ENCODE data around the gene GALNT17.

The GALNT17 gene

GRCh38 chr7:71342202-71342601, 210.3 kb downstream of the GALNT17 start:
- no peak for DNase-seq (ENCODE audit: low read depth)

- DNase-seq (ENCODE audit: low read depth), result no peak
These were observed 211.1 kb downstream of the GALNT17 start for GRCh38 chr7:71343039-71343438.

GRCh38 chr7:71343892-71344291, 211.9 kb downstream of the GALNT17 start:
- no peak for DNase-seq (ENCODE audit: low read depth)

GRCh38 chr7:71345117-71345884, 213.4 kb downstream of the GALNT17 start:
- DNase-seq (ENCODE audit: low read depth), result no peak

GRCh38 chr7:71348821-71349681, 217.1 kb downstream of the GALNT17 start:
- no peak for DNase-seq (ENCODE audit: low read depth)

- DNase-seq (ENCODE audit: low read depth), result no peak
These were observed 217.9 kb downstream of the GALNT17 start for GRCh38 chr7:71349682-71350481.

- DNase-seq (ENCODE audit: low read depth), result no peak
These were observed 218.7 kb downstream of the GALNT17 start for GRCh38 chr7:71350680-71351079.

GRCh38 chr7:71354716-71355115, 222.8 kb downstream of the GALNT17 start:
- no peak for DNase-seq (ENCODE audit: low read depth)

- DNase-seq (ENCODE audit: low read depth), result no peak
These were observed 229.6 kb downstream of the GALNT17 start for GRCh38 chr7:71361451-71362032.

GRCh38 chr7:71362240-71362639, 230.3 kb downstream of the GALNT17 start:
- no peak for DNase-seq (ENCODE audit: low read depth)

GRCh38 chr7:71363223-71363622, 231.3 kb downstream of the GALNT17 start:
- DNase-seq (ENCODE audit: low read depth), result no peak

- DNase-seq (ENCODE audit: low read depth), result no peak
These were observed 231.7 kb downstream of the GALNT17 start for GRCh38 chr7:71363627-71364026.

- DNase-seq (ENCODE audit: low read depth), result no peak
These were observed 232.6 kb downstream of the GALNT17 start for GRCh38 chr7:71364551-71364950.

- no peak for DNase-seq (ENCODE audit: low read depth)
These were observed 241.0 kb downstream of the GALNT17 start for GRCh38 chr7:71372991-71373390.

GRCh38 chr7:71377062-71377461, 245.1 kb downstream of the GALNT17 start:
- DNase-seq (ENCODE audit: low read depth), result no peak

GRCh38 chr7:71377469-71377868, 245.5 kb downstream of the GALNT17 start:
- no peak for DNase-seq (ENCODE audit: low read depth)

- no peak for DNase-seq (ENCODE audit: low read depth)
These were observed 252.2 kb downstream of the GALNT17 start for GRCh38 chr7:71384094-71384493.

- DNase-seq (ENCODE audit: low read depth), result no peak
These were observed 253.4 kb downstream of the GALNT17 start for GRCh38 chr7:71385330-71385729.

- no peak for DNase-seq (ENCODE audit: low read depth)
These were observed 254.3 kb downstream of the GALNT17 start for GRCh38 chr7:71386152-71386785.

- no peak for DNase-seq (ENCODE audit: low read depth)
These were observed 256.2 kb downstream of the GALNT17 start for GRCh38 chr7:71388181-71388580.

GRCh38 chr7:71389976-71390375, 258.0 kb downstream of the GALNT17 start:
- DNase-seq (ENCODE audit: low read depth), result no peak

- no peak for DNase-seq (ENCODE audit: low read depth)
These were observed 261.7 kb downstream of the GALNT17 start for GRCh38 chr7:71393661-71394060.
